Measurements from ENCODE around the gene AK9.
"Not testable (repeated sequence)": the region's sequence is repeated elsewhere in the genome, so short reads cannot be mapped to it uniquely, and the experiment has no call there.

The AK9 gene

GRCh38 chr6:109690737-109691621, at the start of gene AK9, which contains the start of gene FIG4:
Gene AK9, minus strand, starts transcription at chr6:109691202. Its CDS starts 15,457 bp downstream, at chr6:109675745.
Gene FIG4, plus strand, starts transcription at chr6:109691296. Its CDS starts 140 bp downstream, at chr6:109691436.
- DNase-seq, result peak; percentile 93

- no peak for DNase-seq
These were observed 49.8 kb upstream of the AK9 start for GRCh38 chr6:109740787-109741186.

- no peak for DNase-seq
These were observed 48.7 kb upstream of the AK9 start for GRCh38 chr6:109739686-109740085.

GRCh38 chr6:109738667-109739066, 47.7 kb upstream of the AK9 start:
- no peak for DNase-seq

- DNase-seq, result no peak
These were observed 47.3 kb upstream of the AK9 start for GRCh38 chr6:109738255-109738654.

GRCh38 chr6:109736273-109737025, 45.4 kb upstream of the AK9 start:
- DNase-seq, result no peak

- not testable (repeated sequence) for DNase-seq
These were observed 34.2 kb upstream of the AK9 start for GRCh38 chr6:109725250-109725649.

GRCh38 chr6:109722564-109723254, 31.7 kb upstream of the AK9 start:
- no peak for DNase-seq

- no peak for DNase-seq
These were observed 31.0 kb upstream of the AK9 start for GRCh38 chr6:109722011-109722410.

GRCh38 chr6:109720311-109720710, 29.3 kb upstream of the AK9 start:
- DNase-seq, result no peak

- no peak for DNase-seq
These were observed 28.0 kb upstream of the AK9 start for GRCh38 chr6:109718991-109719390.

- DNase-seq, result no peak
These were observed 27.0 kb upstream of the AK9 start for GRCh38 chr6:109717971-109718370.

- no peak for DNase-seq
These were observed 24.6 kb upstream of the AK9 start for GRCh38 chr6:109715616-109716015.

GRCh38 chr6:109714611-109715010, 23.6 kb upstream of the AK9 start:
- DNase-seq, result no peak

GRCh38 chr6:109714166-109714565, 23.2 kb upstream of the AK9 start:
- no peak for DNase-seq

GRCh38 chr6:109713097-109713496, 22.1 kb upstream of the AK9 start:
- no peak for DNase-seq

- DNase-seq, result not testable (repeated sequence)
These were observed 17.1 kb upstream of the AK9 start for GRCh38 chr6:109708099-109708498.

- no peak for DNase-seq
These were observed 15.5 kb upstream of the AK9 start for GRCh38 chr6:109706513-109706912.

GRCh38 chr6:109705258-109705657, 14.3 kb upstream of the AK9 start:
- DNase-seq, result peak; percentile 82

- no peak for DNase-seq
These were observed 11.8 kb upstream of the AK9 start for GRCh38 chr6:109702791-109703190.

- no peak for DNase-seq
These were observed 10.8 kb upstream of the AK9 start for GRCh38 chr6:109701774-109702173.

GRCh38 chr6:109701221-109701620, 10.2 kb upstream of the AK9 start:
- DNase-seq, result no peak

GRCh38 chr6:109696355-109696754, 5.4 kb upstream of the AK9 start:
- DNase-seq, result no peak

All from activated CD4-positive, alpha-beta T cell treated with anti-CD3 and anti-CD28 coated beads, Interleukin-2, amount 50 U/mL, for 16 hours (primary cell).